Measurements from ENCODE around the gene SCG2.

The SCG2 gene

GRCh38 chr2:223601932-223602666, at the start of gene SCG2:
TSS of gene SCG2 (minus strand) at chr2:223602361. CDS start at chr2:223599282, 3,079 bp downstream.
- DNase-seq (ENCODE audit: low read depth), result no peak

- no peak for DNase-seq (ENCODE audit: low read depth)
These were observed 47.7 kb upstream of the SCG2 start for GRCh38 chr2:223649554-223650533.

- no peak for DNase-seq (ENCODE audit: low read depth)
These were observed 46.6 kb upstream of the SCG2 start for GRCh38 chr2:223648755-223649154.

- no peak for DNase-seq (ENCODE audit: low read depth)
These were observed 45.2 kb upstream of the SCG2 start for GRCh38 chr2:223647258-223647952.

- DNase-seq (ENCODE audit: low read depth), result no peak
These were observed 42.0 kb upstream of the SCG2 start for GRCh38 chr2:223644136-223644535.

- DNase-seq (ENCODE audit: low read depth), result no peak
These were observed 41.1 kb upstream of the SCG2 start for GRCh38 chr2:223643309-223643708.

GRCh38 chr2:223642506-223642905, 40.3 kb upstream of the SCG2 start:
- DNase-seq (ENCODE audit: low read depth), result no peak

GRCh38 chr2:223641082-223641481, 38.9 kb upstream of the SCG2 start:
- no peak for DNase-seq (ENCODE audit: low read depth)

GRCh38 chr2:223635080-223635479, 32.9 kb upstream of the SCG2 start:
- no peak for DNase-seq (ENCODE audit: low read depth)

- no peak for DNase-seq (ENCODE audit: low read depth)
These were observed 32.1 kb upstream of the SCG2 start for GRCh38 chr2:223634238-223634637.

GRCh38 chr2:223633656-223634055, 31.5 kb upstream of the SCG2 start:
- DNase-seq (ENCODE audit: low read depth), result no peak

GRCh38 chr2:223632826-223633225, 30.7 kb upstream of the SCG2 start:
- DNase-seq (ENCODE audit: low read depth), result no peak

GRCh38 chr2:223626716-223627115, 24.6 kb upstream of the SCG2 start:
- DNase-seq (ENCODE audit: low read depth), result no peak

- no peak for DNase-seq (ENCODE audit: low read depth)
These were observed 23.5 kb upstream of the SCG2 start for GRCh38 chr2:223625652-223626051.

GRCh38 chr2:223621901-223622300, 19.7 kb upstream of the SCG2 start:
- no peak for DNase-seq (ENCODE audit: low read depth)

GRCh38 chr2:223619486-223620129, 17.4 kb upstream of the SCG2 start:
- DNase-seq (ENCODE audit: low read depth), result no peak

GRCh38 chr2:223618172-223619035, 16.2 kb upstream of the SCG2 start:
- no peak for DNase-seq (ENCODE audit: low read depth)

GRCh38 chr2:223614534-223614933, 12.4 kb upstream of the SCG2 start:
- DNase-seq (ENCODE audit: low read depth), result no peak

GRCh38 chr2:223613017-223613950, 11.1 kb upstream of the SCG2 start:
- no peak for DNase-seq (ENCODE audit: low read depth)

- no peak for DNase-seq (ENCODE audit: low read depth)
These were observed 10.3 kb upstream of the SCG2 start for GRCh38 chr2:223612501-223612900.

Measured in activated T-helper 9 cell treated with anti-CD3 and anti-CD28 coated beads, Interleukin-2, amount 50 U/mL, for 16 hours (primary cell).